HG02938 (cell line): ENCODE measurements around the gene RBP5.

Experiments used
- ATAC-seq: cut with Tn5 transposase; IDR thresholded peaks from one replicate; pipeline ENCODE4 v1.9.1; 2021; ENCODE audit warnings: mild to moderate bottlenecking, moderate library complexity; ENCODE audit not compliant: unreplicated experiment

RBP5 gene

GRCh38 chr12:7102582-7102981 lies 26.1 kb downstream of the RBP5 start:
- no peak for ATAC-seq

- no peak for ATAC-seq
Observed at GRCh38 chr12:7101694-7102131, 27.0 kb downstream of the RBP5 start.

GRCh38 chr12:7101047-7101693 lies 27.5 kb downstream of the RBP5 start:
- no peak for ATAC-seq

GRCh38 chr12:7100239-7100638 lies 28.4 kb downstream of the RBP5 start:
- no peak for ATAC-seq

DNA sequence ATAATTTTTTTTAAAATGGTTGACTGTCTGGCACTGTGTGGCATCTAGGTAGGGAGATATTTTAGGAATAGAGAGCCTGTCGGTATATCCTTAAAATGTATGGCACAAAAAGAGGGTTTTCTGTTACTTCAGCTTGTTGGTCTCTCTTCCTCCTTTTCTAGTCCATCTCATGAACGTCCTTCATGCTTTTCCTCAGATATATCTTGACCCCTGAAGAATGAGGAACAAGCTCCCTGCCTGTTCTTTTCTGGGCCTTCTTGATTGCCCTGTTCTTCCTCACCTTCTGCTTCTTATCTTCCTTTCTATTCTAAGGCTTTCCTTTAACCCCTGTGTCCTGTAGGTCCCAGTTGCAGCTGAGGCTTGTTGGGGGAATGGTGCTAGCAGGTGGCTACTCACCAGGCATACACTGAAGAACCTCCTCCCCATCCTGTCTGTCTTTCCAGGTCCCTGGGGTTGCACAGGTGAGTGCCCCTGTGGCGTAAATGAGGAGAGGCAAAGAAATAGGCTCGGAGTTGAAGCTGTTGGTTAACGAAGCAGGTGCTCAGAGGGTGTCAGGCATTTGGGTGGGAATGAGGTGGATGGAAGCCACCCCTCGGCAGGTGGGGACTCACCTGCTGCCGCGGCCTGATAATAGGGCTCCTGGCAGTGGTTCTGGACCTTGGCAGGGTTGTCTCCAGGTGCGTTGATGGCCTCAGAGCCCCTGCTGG lies 29.2 kb downstream of the RBP5 start:
- no peak for ATAC-seq

DNA sequence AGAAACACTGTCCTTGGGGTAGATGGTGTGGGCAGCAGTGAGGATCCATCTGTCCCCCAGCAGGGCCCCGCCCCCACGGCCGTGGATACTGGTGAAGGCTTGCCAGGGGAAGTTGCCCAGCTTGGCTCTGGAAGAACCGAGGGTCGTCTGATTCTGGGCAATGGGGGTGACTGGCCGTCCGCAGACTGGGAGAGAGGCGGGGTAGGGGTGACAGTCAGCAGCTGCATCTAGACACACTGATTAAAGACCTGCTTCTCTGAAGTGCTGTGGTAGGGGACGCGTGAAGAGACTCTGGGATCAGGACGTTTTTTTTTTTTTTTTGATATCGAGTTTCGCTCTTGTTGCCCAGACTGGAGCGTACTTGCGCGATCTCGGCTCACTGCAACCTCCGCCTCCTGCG lies 31.7 kb downstream of the RBP5 start:
- ATAC-seq: no peak

- ATAC-seq: no peak
Observed at GRCh38 chr12:7096006-7096932, 32.4 kb downstream of the RBP5 start.

DNA sequence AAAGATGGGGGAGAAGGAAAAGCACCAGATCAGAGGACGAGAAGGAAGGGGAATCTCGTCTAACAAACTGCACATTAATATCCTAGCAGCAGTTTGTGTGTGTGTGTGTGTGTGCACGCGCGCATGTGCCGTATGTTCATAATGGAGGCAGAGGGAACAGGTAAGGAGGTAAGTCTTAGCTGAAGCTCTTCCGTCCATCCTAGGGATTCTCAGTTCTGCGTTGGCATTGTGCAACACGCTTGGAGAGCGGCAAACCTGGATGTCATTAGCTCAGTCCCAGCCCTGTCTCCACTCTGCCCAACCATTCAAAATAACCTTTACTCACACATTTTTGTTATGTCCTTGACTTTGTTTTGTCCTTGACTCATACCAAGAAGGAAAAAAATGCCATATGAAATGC lies 34.8 kb downstream of the RBP5 start:
- no peak for ATAC-seq

DNA sequence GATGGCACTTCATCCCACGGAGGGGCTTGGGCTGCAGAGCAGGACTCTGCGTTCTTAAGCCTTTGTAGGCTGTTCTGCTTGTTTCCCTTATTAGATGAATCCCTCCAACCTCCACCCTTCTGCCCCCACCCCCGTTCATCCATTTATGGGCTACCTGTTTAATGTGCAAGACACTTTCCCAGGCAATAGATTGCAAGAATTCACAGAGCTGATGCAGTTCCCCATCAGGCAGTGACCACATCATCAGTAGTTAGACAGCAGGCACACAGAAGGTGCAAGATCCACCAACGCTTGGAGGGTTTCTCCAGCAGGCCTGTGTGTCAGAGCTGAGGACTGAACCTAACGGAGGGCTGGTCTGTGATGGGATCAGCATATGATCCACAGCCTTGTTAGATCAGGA lies 35.2 kb downstream of the RBP5 start:
- ATAC-seq: no peak

DNA sequence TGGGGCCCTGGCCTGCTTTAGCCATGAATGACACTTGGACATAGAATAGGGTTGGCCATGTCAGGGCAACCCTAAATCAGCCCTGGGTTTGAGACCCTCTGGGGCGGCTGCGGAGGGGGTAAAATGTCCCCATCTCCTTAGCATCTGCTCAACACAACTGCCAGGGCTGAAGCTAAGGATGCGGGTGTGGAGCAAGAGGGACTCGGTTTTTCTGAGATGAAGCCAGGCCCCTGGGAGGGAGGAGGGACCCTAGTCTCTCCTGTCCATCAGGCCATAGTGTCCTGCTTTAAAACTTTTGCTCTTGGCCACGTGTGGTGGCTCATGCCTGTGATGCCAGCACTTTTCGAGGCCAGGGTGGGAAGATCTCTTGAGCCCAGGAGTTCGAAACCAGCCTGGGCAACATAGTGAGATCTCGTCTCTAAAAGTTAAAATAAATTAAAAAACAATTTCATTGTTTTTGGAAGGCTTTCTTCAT lies 35.7 kb downstream of the RBP5 start:
- no peak for ATAC-seq

- no peak for ATAC-seq
Observed at GRCh38 chr12:7092229-7092985, 36.3 kb downstream of the RBP5 start, which contains the start of gene C1R. Gene C1R (minus strand): TSS chr12:7092445. CDS start chr12:7092388, 57 bp downstream.

DNA sequence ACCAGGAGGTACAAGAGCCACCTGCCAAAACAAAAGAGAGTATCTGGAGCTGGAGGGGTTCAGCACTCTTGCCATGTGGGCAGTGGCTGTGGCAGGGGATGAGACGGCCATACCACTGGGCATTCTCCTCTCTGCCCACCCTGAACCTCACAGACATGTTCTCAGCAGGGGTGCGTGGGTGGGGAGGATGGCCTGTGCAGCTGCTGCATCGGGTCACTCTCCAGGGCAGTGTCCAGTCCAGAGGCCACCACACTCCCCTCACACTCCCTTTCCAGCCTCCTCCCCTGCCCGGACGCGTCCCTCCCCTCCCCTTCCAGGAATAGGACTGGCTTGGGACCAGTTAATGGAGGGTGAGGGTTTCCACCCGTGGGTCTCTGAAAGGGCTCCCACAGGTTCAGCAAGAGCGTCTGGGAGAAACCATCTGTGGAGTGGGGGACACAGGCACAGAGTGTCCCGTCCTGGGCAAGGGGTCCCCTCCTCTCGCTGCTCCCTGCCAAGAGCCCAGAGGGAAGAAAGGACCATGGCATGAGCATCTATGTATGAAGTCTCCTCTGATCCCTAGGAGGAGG lies 36.9 kb downstream of the RBP5 start:
- ATAC-seq: no peak

DNA sequence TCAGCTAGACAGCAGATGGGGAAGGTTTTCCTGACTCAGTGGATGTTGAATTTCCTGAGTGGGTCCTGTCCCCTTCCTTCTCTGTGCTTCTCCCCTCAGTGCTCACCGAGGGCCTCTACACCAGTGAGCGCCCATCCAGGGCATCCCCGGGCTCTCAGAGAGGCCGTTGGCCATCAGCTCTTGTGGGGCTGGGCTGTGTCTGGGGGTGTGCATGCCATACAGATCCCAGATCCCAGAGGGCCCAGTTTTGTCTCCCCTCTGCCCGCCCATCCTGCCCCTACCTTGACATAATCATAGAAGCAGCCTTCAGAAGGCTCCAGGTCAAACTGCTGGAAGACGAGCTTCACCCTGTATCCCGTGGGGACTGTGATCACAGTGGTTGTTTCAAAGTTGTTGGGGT lies 37.5 kb downstream of the RBP5 start:
- ATAC-seq: no peak

- no peak for ATAC-seq
Observed at GRCh38 chr12:7090222-7090998, 38.3 kb downstream of the RBP5 start.

GRCh38 chr12:7089196-7089871 lies 39.4 kb downstream of the RBP5 start:
- ATAC-seq: no peak

DNA sequence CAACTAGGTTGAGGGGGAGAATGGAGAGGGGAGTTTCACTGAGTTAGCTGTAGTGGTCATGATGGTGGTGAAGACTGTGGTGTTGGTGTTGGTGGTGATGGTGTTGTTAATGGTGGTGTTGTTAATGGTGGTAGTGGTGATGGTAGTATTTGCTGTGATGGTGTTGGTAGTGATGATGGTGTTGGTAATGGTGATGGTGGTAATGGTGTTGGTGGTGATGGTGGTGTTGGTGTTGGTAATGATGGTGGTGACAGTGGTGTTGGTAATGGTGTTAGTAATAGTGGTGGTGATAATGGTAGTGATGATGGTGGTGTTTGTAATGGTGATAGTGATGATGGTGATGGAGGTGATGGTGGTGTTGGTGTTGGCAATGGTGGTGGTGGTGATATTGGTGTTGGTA lies 45.6 kb downstream of the RBP5 start:
- no peak for ATAC-seq

DNA sequence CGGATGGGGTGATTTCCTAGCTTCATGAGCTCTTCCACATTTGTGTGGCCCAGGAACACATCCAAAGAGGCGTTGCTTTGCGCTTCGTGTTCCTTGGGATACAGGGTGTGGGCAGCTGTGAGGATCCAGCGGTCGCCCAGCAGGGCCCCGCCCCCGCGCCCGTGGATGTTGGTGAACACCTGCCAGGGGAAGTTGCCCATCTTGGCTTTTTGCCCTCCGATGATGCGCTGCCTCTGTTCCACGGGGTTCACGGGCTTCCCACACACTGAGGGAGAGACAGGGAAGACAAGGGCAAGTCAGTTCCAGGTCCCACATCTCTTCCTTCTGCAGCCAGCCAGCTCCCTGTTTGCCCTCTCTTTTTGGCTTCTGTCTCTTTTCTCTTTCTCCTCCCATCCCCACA lies 47.7 kb downstream of the RBP5 start:
- no peak for ATAC-seq

DNA sequence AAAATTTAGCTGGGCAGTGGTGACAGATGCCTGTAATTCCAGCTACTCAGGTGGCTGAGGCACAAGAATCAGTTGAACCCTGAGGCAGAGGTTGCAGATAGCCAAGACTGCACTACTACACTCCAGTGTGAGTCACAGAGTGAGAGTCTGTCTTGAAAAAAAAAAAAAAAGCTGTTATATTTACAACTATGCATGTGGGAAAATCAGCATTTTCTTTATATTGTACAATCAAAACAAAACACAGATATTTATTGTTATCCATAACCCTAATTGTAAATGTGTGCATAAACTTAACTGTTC lies 48.9 kb downstream of the RBP5 start:
- ATAC-seq: no peak

DNA sequence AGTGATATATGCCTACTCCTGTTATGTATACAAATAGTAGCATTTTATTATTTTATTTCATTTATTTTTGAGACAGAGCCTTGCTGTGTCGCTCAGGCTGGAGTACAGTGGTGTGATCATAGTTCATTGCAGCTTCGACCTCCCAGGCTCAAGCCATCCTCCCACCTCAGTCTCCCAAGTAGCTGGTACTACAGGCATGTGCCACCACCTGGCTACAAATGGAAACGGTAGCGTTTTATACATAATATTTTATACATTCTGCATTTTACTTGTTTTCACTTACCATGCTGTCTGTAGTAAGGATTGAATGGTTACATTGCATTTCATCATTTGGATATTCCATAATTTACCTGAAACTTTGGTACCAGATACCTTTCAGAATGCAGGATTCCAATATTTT lies 50.5 kb downstream of the RBP5 start:
- ATAC-seq: no peak
